GM21528 (cell line): ENCODE measurements around the gene UNC5C.

ENCODE experiments used
- ATAC-seq: cut with Tn5 transposase; IDR thresholded peaks from one replicate; pipeline ENCODE4 v1.9.1; 2021; ENCODE audit warnings: mild to moderate bottlenecking, moderate library complexity; ENCODE audit not compliant: unreplicated experiment, low FRiP score

The UNC5C gene

GRCh38 chr4:95470622-95471021 lies 78.2 kb downstream of the UNC5C start:
- no peak for ATAC-seq

- ATAC-seq, result no peak
Observed at GRCh38 chr4:95469617-95470016, 79.2 kb downstream of the UNC5C start.

- ATAC-seq, result no peak
Observed at GRCh38 chr4:95466791-95467190, 82.0 kb downstream of the UNC5C start.

- ATAC-seq, result no peak
Observed at GRCh38 chr4:95465010-95465409, 83.8 kb downstream of the UNC5C start.

GRCh38 chr4:95462921-95463320 lies 85.9 kb downstream of the UNC5C start:
- ATAC-seq, result no peak

GRCh38 chr4:95457353-95457752 lies 91.4 kb downstream of the UNC5C start:
- no peak for ATAC-seq

GRCh38 chr4:95450294-95450693 lies 98.5 kb downstream of the UNC5C start:
- ATAC-seq, result no peak

- no peak for ATAC-seq
Observed at GRCh38 chr4:95446173-95446572, 102.6 kb downstream of the UNC5C start.

GRCh38 chr4:95445251-95445650 lies 103.5 kb downstream of the UNC5C start:
- no peak for ATAC-seq

- ATAC-seq, result no peak
Observed at GRCh38 chr4:95444812-95445211, 104.0 kb downstream of the UNC5C start.

- ATAC-seq, result no peak
Observed at GRCh38 chr4:95439896-95440295, 108.9 kb downstream of the UNC5C start.

GRCh38 chr4:95439071-95439470 lies 109.7 kb downstream of the UNC5C start:
- ATAC-seq, result no peak

GRCh38 chr4:95432466-95432865 lies 116.3 kb downstream of the UNC5C start:
- no peak for ATAC-seq

- no peak for ATAC-seq
Observed at GRCh38 chr4:95431678-95432077, 117.1 kb downstream of the UNC5C start.

- no peak for ATAC-seq
Observed at GRCh38 chr4:95429416-95429815, 119.4 kb downstream of the UNC5C start.

- no peak for ATAC-seq
Observed at GRCh38 chr4:95428291-95429070, 120.3 kb downstream of the UNC5C start.

GRCh38 chr4:95426455-95426854 lies 122.3 kb downstream of the UNC5C start:
- no peak for ATAC-seq

GRCh38 chr4:95422436-95422835 lies 126.3 kb downstream of the UNC5C start:
- ATAC-seq, result no peak

GRCh38 chr4:95421869-95422268 lies 126.9 kb downstream of the UNC5C start:
- no peak for ATAC-seq

GRCh38 chr4:95417531-95417930 lies 131.2 kb downstream of the UNC5C start:
- ATAC-seq, result no peak

GRCh38 chr4:95415346-95415771 lies 133.4 kb downstream of the UNC5C start:
- no peak for ATAC-seq

- no peak for ATAC-seq
Observed at GRCh38 chr4:95411371-95412088, 137.2 kb downstream of the UNC5C start.
